ENCODE data around the gene RSPRY1.

Gene RSPRY1

GRCh38 chr16:57156351-57156703 is 29.8 kb upstream of the RSPRY1 start:
- Histone ChIP-seq H3K4me3 (ENCODE audit: low read length) (no peak overlapping the region), H3K27me3 (replicated peaks; ENCODE audit: control insufficient read depth, insufficient read depth, low read length) (no peaks in the 10 kb centered on the region), H3K9me3 (ENCODE audit: control insufficient read depth, low read length) (no peaks in the 10 kb centered on the region), H3K9ac (ENCODE audit: low read length) (no peak overlapping the region), H3K36me3 (ENCODE audit: control insufficient read depth, insufficient read depth, low read length, severe bottlenecking) (peaks cover 78% of the 10 kb centered on the region), H3K4me1 (ENCODE audit: control insufficient read depth, insufficient read depth, low read length) (no peaks in the 10 kb centered on the region)
- no peak for DNase-seq (ENCODE audit: low read depth)

GRCh38 chr16:57157533-57157932 is 28.6 kb upstream of the RSPRY1 start:
- no peak overlapping the region for H3K4me3 ChIP-seq (ENCODE audit: low read length)
- H3K4me1 ChIP-seq (ENCODE audit: control insufficient read depth, insufficient read depth, low read length) = no peaks in the 10 kb centered on the region
- no peaks in the 10 kb centered on the region for H3K9me3 ChIP-seq (ENCODE audit: control insufficient read depth, low read length)
- no peak overlapping the region for H3K9ac ChIP-seq (ENCODE audit: low read length)
- H3K27me3 ChIP-seq (replicated peaks; ENCODE audit: control insufficient read depth, insufficient read depth, low read length) = no peaks in the 10 kb centered on the region
- H3K36me3 ChIP-seq (ENCODE audit: control insufficient read depth, insufficient read depth, low read length, severe bottlenecking) = peaks cover 77% of the 10 kb centered on the region
- no peak for DNase-seq (ENCODE audit: low read depth)

DNA sequence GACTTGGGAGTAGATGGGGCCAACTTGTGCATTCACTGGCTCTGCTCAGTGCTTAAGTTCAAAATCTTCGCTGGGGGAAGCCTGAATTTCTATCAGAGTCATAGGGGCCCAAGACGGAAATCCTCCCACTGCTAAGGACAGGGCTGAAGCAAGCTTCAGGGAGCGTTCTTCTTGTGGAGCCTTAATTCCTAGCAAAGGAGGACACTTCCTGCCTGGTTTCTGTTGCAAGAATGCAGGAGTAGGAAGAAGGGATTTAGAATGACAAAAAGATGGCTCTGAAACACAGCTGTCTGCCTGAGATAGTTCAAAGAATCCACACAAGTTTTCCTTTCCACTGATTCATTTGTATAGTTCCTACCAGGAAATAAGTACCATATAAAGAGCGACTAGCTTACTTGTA is 26.7 kb upstream of the RSPRY1 start:
- Histone ChIP-seq H3K4me1 (ENCODE audit: control insufficient read depth, insufficient read depth, low read length) (no peaks in the 10 kb centered on the region), H3K9ac (ENCODE audit: low read length) (no peak overlapping the region), H3K4me3 (ENCODE audit: low read length) (no peak overlapping the region), H3K9me3 (ENCODE audit: control insufficient read depth, low read length) (no peaks in the 10 kb centered on the region), H3K27me3 (replicated peaks; ENCODE audit: control insufficient read depth, insufficient read depth, low read length) (no peaks in the 10 kb centered on the region), H3K36me3 (ENCODE audit: control insufficient read depth, insufficient read depth, low read length, severe bottlenecking) (peaks cover 72% of the 10 kb centered on the region)
- no peak for DNase-seq (ENCODE audit: low read depth)

GRCh38 chr16:57163842-57164241 is 22.3 kb upstream of the RSPRY1 start:
- H3K9me3 ChIP-seq (ENCODE audit: control insufficient read depth, low read length) = no peaks in the 10 kb centered on the region
- H3K9ac ChIP-seq (ENCODE audit: low read length) = no peak overlapping the region
- no peak overlapping the region for H3K4me3 ChIP-seq (ENCODE audit: low read length)
- peaks cover 62% of the 10 kb centered on the region for H3K36me3 ChIP-seq (ENCODE audit: control insufficient read depth, insufficient read depth, low read length, severe bottlenecking)
- DNase-seq (ENCODE audit: low read depth) = no peak
- H3K27me3 ChIP-seq (replicated peaks; ENCODE audit: control insufficient read depth, insufficient read depth, low read length) = no peaks in the 10 kb centered on the region
- peaks cover 3% of the 10 kb centered on the region for H3K4me1 ChIP-seq (ENCODE audit: control insufficient read depth, insufficient read depth, low read length)

GRCh38 chr16:57165483-57165882 is 20.6 kb upstream of the RSPRY1 start:
- Histone ChIP-seq H3K36me3 (ENCODE audit: control insufficient read depth, insufficient read depth, low read length, severe bottlenecking) (peaks cover 68% of the 10 kb centered on the region), H3K4me1 (ENCODE audit: control insufficient read depth, insufficient read depth, low read length) (peaks cover 3% of the 10 kb centered on the region), H3K4me3 (ENCODE audit: low read length) (no peak overlapping the region), H3K27me3 (replicated peaks; ENCODE audit: control insufficient read depth, insufficient read depth, low read length) (no peaks in the 10 kb centered on the region), H3K9ac (ENCODE audit: low read length) (no peak overlapping the region), H3K9me3 (ENCODE audit: control insufficient read depth, low read length) (no peaks in the 10 kb centered on the region)
- no peak for DNase-seq (ENCODE audit: low read depth)

DNA sequence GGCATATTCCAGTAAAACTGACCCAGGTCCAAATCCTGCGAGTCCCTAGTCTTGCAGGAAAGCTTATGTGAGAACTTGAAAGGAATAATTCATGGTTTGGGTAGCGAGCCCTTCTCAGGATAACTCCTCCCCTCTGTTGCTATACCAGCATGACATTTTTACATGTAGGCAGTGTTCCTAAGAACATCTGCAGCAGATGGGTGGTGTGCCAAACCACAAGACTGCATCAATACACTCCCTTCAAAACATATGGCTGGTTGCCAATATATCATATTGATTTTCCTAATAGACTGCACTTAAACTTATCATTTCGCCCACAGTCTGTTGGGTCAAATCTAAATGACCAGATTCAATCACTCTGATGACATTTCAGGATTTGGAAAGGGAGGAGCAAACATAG is 20.2 kb upstream of the RSPRY1 start:
- no peaks in the 10 kb centered on the region for H3K9me3 ChIP-seq (ENCODE audit: control insufficient read depth, low read length)
- peaks cover 67% of the 10 kb centered on the region for H3K36me3 ChIP-seq (ENCODE audit: control insufficient read depth, insufficient read depth, low read length, severe bottlenecking)
- peak; percentile 58 for DNase-seq (ENCODE audit: low read depth)

DNA sequence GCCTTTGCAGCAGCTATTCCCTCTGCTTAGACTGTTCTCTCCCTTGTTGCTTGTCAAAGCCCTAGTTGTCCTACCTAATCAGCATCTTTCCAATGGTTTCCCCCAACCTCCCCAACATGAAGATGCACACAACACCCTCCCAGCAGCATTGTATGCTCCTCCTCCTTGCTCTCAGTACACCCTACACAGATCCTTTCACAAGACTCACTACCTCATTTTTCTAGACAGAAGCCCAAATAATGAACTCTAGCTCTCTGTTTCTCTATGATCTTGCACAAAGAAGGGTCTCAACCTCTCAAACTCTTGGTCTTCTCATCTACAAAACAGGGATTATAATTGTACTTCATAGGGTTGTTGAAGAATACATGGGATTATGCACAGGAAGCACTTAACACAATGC is 19.7 kb upstream of the RSPRY1 start:
- Histone ChIP-seq H3K9me3 (ENCODE audit: control insufficient read depth, low read length) (no peaks in the 10 kb centered on the region), H3K27me3 (replicated peaks; ENCODE audit: control insufficient read depth, insufficient read depth, low read length) (no peaks in the 10 kb centered on the region), H3K4me3 (ENCODE audit: low read length) (no peak overlapping the region), H3K9ac (ENCODE audit: low read length) (no peak overlapping the region), H3K4me1 (ENCODE audit: control insufficient read depth, insufficient read depth, low read length) (peaks cover 3% of the 10 kb centered on the region), H3K36me3 (ENCODE audit: control insufficient read depth, insufficient read depth, low read length, severe bottlenecking) (peaks cover 69% of the 10 kb centered on the region)
- no peak for DNase-seq (ENCODE audit: low read depth)

More for the DNA sequence above, 20.2 kb upstream of the RSPRY1 start:
- no peaks in the 10 kb centered on the region for H3K27me3 ChIP-seq (replicated peaks; ENCODE audit: control insufficient read depth, insufficient read depth, low read length)
- H3K4me3 ChIP-seq (ENCODE audit: low read length) = no peak overlapping the region
- peaks cover 3% of the 10 kb centered on the region for H3K4me1 ChIP-seq (ENCODE audit: control insufficient read depth, insufficient read depth, low read length)
- no peak overlapping the region for H3K9ac ChIP-seq (ENCODE audit: low read length)

- Histone ChIP-seq H3K4me3 (ENCODE audit: low read length) (no peak overlapping the region), H3K4me1 (ENCODE audit: control insufficient read depth, insufficient read depth, low read length) (peaks cover 3% of the 10 kb centered on the region), H3K9me3 (ENCODE audit: control insufficient read depth, low read length) (no peaks in the 10 kb centered on the region), H3K9ac (ENCODE audit: low read length) (no peak overlapping the region), H3K27me3 (replicated peaks; ENCODE audit: control insufficient read depth, insufficient read depth, low read length) (no peaks in the 10 kb centered on the region), H3K36me3 (ENCODE audit: control insufficient read depth, insufficient read depth, low read length, severe bottlenecking) (peaks cover 71% of the 10 kb centered on the region)
- DNase-seq (ENCODE audit: low read depth) = peak; percentile 34
These were observed 19.2 kb upstream of the RSPRY1 start for GRCh38 chr16:57166951-57167350.

DNA sequence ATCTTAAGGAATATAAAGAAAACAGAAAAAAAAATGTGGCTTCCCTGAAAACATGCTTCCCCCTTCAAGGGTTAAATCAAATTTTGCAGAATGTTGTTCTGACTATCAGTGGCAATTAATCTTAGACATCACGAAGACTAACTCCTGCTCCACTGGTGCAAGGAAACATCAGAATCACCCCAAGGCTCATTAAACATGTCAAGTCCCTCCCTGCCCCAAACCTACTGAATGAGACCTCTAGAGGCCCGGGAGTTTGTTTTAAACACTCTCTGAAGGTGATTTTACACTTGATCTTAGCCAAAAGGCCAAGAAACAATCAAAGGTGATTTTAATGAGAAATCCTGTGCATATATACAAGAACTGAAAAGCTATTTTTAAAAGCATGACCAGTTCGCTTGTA is 18.6 kb upstream of the RSPRY1 start:
- DNase-seq (ENCODE audit: low read depth) = no peak
- H3K9ac ChIP-seq (ENCODE audit: low read length) = no peak overlapping the region
- H3K4me1 ChIP-seq (ENCODE audit: control insufficient read depth, insufficient read depth, low read length) = peaks cover 3% of the 10 kb centered on the region
- H3K9me3 ChIP-seq (ENCODE audit: control insufficient read depth, low read length) = no peaks in the 10 kb centered on the region
- H3K36me3 ChIP-seq (ENCODE audit: control insufficient read depth, insufficient read depth, low read length, severe bottlenecking) = peaks cover 71% of the 10 kb centered on the region
- H3K4me3 ChIP-seq (ENCODE audit: low read length) = no peak overlapping the region
- no peaks in the 10 kb centered on the region for H3K27me3 ChIP-seq (replicated peaks; ENCODE audit: control insufficient read depth, insufficient read depth, low read length)

DNA sequence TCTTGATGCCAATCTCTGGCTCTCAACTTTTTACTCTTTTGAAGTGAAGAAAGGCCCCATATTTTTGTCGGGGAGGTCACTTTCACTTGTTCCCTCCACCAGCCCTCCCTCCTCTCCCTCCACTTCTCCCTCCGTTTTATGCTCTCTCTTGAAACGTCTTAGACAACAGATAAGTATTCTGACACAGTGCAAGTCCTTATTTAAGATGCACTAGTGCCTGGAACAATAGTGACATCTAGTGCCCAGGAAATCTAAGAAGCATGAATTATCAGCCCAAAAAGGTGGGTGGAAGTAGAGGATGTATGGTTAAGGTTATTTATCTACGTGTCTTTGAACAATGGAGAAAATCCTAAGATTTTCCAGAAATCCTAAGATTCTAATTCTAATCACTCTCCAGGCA is 18.2 kb upstream of the RSPRY1 start:
- H3K4me3 ChIP-seq (ENCODE audit: low read length) = no peak overlapping the region
- peaks cover 3% of the 10 kb centered on the region for H3K4me1 ChIP-seq (ENCODE audit: control insufficient read depth, insufficient read depth, low read length)
- H3K9me3 ChIP-seq (ENCODE audit: control insufficient read depth, low read length) = no peaks in the 10 kb centered on the region
- H3K36me3 ChIP-seq (ENCODE audit: control insufficient read depth, insufficient read depth, low read length, severe bottlenecking) = peaks cover 75% of the 10 kb centered on the region
- no peak overlapping the region for H3K9ac ChIP-seq (ENCODE audit: low read length)
- peak; percentile 74 for DNase-seq (ENCODE audit: low read depth)
- H3K27me3 ChIP-seq (replicated peaks; ENCODE audit: control insufficient read depth, insufficient read depth, low read length) = no peaks in the 10 kb centered on the region

DNA sequence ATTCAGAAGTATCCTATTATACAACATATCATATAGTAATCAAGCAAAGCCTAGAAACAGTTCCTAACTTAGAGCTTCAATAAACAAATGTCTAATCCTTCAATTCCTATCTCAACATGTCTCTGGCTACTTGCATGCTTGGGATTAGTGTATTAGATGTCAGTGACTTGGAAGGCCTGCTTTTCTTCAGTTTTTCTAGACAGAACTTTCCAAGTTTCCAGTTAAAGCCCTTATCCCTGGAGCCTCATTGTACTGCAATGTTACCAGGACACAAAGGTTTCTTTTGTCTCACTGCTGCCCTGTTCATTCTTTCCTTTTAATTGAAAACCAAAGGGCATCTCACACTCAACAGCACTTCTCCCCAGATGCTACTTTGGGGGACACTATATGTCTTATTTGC is 16.8 kb upstream of the RSPRY1 start:
- no peak overlapping the region for H3K4me3 ChIP-seq (ENCODE audit: low read length)
- H3K27me3 ChIP-seq (replicated peaks; ENCODE audit: control insufficient read depth, insufficient read depth, low read length) = no peaks in the 10 kb centered on the region
- H3K4me1 ChIP-seq (ENCODE audit: control insufficient read depth, insufficient read depth, low read length) = peaks cover 3% of the 10 kb centered on the region
- no peak overlapping the region for H3K9ac ChIP-seq (ENCODE audit: low read length)
- no peak for DNase-seq (ENCODE audit: low read depth)
- H3K36me3 ChIP-seq (ENCODE audit: control insufficient read depth, insufficient read depth, low read length, severe bottlenecking) = peaks cover 63% of the 10 kb centered on the region
- no peaks in the 10 kb centered on the region for H3K9me3 ChIP-seq (ENCODE audit: control insufficient read depth, low read length)

DNA sequence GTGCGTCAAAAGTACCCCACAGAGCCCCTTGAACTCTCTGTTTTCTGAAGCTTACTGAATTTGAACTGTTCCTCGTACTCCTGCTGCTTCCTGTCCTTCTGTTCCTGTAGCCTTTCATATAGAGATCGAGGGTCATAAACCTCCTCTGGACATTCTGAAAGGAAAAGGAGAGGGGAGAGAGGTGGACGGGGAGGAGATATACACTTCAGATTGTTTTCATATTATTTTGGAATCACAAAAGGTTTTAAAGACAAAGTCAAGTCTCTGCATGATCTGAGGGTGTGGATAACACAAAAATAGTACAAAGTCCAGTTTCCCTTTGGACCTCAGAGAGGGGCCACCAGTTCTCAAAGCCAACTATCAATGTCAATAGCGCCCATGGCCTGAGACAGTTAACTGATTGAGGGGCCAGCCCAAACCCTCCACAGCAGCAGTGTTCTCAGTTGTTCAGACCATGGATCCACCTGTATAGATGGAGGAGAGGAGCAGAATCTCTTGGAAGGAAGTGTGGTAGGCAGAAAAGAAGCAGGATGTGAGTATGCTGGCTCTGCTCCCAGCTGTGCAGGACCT is 13.3 kb upstream of the RSPRY1 start:
- DNase-seq (ENCODE audit: low read depth) = no peak
- H3K9ac ChIP-seq (ENCODE audit: low read length) = no peak overlapping the region
- no peak overlapping the region for H3K4me3 ChIP-seq (ENCODE audit: low read length)
- peaks cover 37% of the 10 kb centered on the region for H3K36me3 ChIP-seq (ENCODE audit: control insufficient read depth, insufficient read depth, low read length, severe bottlenecking)
- H3K27me3 ChIP-seq (replicated peaks; ENCODE audit: control insufficient read depth, insufficient read depth, low read length) = no peaks in the 10 kb centered on the region
- no peaks in the 10 kb centered on the region for H3K9me3 ChIP-seq (ENCODE audit: control insufficient read depth, low read length)
- H3K4me1 ChIP-seq (ENCODE audit: control insufficient read depth, insufficient read depth, low read length) = peaks cover 13% of the 10 kb centered on the region

Data from adipocyte (in vitro differentiated cells).